Muscle layer of duodenum (tissue), 2 donors: ENCODE results near the gene PTPRN2.

Source experiments
- H3K27ac ChIP-seq: one replicate; pipeline ENCODE4 v1.7.0; 2013; ENCODE audit warnings: mild to moderate bottlenecking, low read length
- H3K27me3 ChIP-seq: one replicate; pipeline ENCODE4 v1.7.0; 2013; ENCODE audit warnings: low read depth, mild to moderate bottlenecking, control low read depth, low read length
- H3K36me3 ChIP-seq, 2 donors: one replicate each; pipeline ENCODE4 v1.7.0; 2013; ENCODE audit warnings: low read length in 2 of 2, control low read depth in 1 of 2, mild to moderate bottlenecking in 1 of 2; ENCODE audit not compliant: insufficient read depth in 2 of 2, control insufficient read depth in 1 of 2
- H3K4me1 ChIP-seq, 2 donors: one replicate each; pipeline ENCODE4 v1.7.0; 2013; ENCODE audit warnings: low read length in 2 of 2, mild to moderate bottlenecking in 2 of 2, control low read depth in 1 of 2, moderate library complexity in 1 of 2; ENCODE audit not compliant: insufficient read depth in 2 of 2, control insufficient read depth in 1 of 2
- H3K4me3 ChIP-seq, 2 donors: one replicate each; pipeline ENCODE4 v1.7.0; 2013; ENCODE audit warnings: low read length in 2 of 2, low read depth in 1 of 2, mild to moderate bottlenecking in 1 of 2
- H3K9me3 ChIP-seq, 2 donors: one replicate each; pipeline ENCODE4 v1.7.0; 2013; ENCODE audit warnings: low read length in 2 of 2, control low read depth in 1 of 2, mild to moderate bottlenecking in 1 of 2; ENCODE audit not compliant: control insufficient read depth in 1 of 2
- donor health status: healthy.

Gene PTPRN2

GRCh38 chr7:158501393-158502067, 86.1 kb downstream of the PTPRN2 start:
- Histone ChIP-seq H3K4me3 (no peak overlapping the region), H3K9me3 (peaks cover 0 to 13% of the 10 kb centered on the region in 2 donors), H3K4me1 (no peaks in the 10 kb centered on the region), H3K36me3 (no peaks in the 10 kb centered on the region), H3K27ac (no peak overlapping the region), H3K27me3 (no peaks in the 10 kb centered on the region)

DNA sequence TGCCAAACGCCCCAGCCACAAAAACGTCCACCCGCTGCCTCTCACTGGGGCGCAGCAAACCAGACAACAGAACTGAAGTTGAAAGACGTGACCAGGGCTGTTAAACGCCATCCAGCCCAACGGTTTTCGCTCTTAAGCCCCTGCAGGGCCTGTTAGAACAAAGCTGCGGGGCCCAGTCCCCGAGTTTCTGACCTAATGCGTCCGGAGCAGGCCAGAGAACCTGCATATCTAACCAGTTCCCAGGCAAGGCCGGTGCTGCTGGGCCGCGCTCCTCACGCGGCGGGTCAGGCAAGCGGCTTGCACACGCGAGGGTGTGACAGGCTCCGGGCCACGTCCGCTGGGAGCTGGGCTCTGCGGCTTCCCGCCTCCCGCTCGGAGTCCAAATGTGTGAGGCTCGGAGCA, 87.0 kb downstream of the PTPRN2 start:
- no peak overlapping the region for H3K4me3 ChIP-seq
- H3K27me3 ChIP-seq: no peaks in the 10 kb centered on the region
- no peaks in the 10 kb centered on the region for H3K36me3 ChIP-seq
- H3K4me1 ChIP-seq: no peaks in the 10 kb centered on the region
- H3K9me3 ChIP-seq: peaks cover 0 to 7% of the 10 kb centered on the region in 2 donors
- H3K27ac ChIP-seq: no peak overlapping the region

DNA sequence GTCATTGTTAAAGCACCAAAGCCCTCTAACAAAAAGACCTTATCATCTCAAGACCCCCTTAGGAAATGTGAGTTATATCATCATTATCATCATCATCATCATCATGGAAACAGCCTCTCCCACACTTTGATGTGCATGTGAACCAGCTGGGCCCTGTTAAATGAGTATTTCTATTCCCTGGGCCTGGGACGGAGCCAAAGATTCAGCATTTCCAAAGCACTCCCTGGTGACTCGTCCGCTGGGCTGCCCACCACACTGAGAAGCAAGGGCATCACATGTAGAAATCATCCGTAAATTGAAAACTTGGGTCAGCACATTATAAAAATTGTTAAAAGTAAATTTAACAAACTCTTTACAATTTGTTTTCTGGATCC, 88.6 kb downstream of the PTPRN2 start:
- Histone ChIP-seq H3K36me3 (no peaks in the 10 kb centered on the region), H3K4me1 (no peaks in the 10 kb centered on the region), H3K9me3 (no peaks in the 10 kb centered on the region), H3K27me3 (no peaks in the 10 kb centered on the region), H3K27ac (no peak overlapping the region), H3K4me3 (no peak overlapping the region)

GRCh38 chr7:158498443-158499081, 89.1 kb downstream of the PTPRN2 start:
- H3K4me3 ChIP-seq: no peak overlapping the region
- no peaks in the 10 kb centered on the region for H3K9me3 ChIP-seq
- H3K27ac ChIP-seq: no peak overlapping the region
- no peaks in the 10 kb centered on the region for H3K36me3 ChIP-seq
- no peaks in the 10 kb centered on the region for H3K27me3 ChIP-seq
- no peaks in the 10 kb centered on the region for H3K4me1 ChIP-seq

DNA sequence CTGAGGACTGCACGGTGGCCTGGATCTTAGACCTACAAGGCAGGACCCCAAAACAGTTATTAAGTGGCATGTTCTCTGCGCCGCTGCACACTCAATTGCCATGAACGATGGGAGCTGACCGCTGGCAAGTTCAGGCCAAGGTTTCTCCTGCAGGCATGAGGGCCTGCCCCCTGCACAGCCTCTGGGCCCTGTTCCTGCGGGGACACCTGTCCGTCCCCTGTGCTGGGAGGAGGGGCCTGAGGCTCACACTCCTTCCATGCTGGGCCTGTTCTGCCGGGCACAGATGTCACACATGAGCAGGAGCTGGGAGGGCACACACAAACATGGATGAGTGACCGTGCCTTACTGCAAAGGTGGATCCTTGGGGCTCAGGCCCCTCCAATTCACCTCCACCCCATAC, 90.0 kb downstream of the PTPRN2 start:
- Histone ChIP-seq H3K4me3 (no peak overlapping the region), H3K27me3 (no peaks in the 10 kb centered on the region), H3K36me3 (no peaks in the 10 kb centered on the region), H3K9me3 (no peaks in the 10 kb centered on the region), H3K27ac (no peak overlapping the region), H3K4me1 (no peaks in the 10 kb centered on the region)

GRCh38 chr7:158495786-158496185, 91.8 kb downstream of the PTPRN2 start:
- H3K36me3 ChIP-seq: no peaks in the 10 kb centered on the region
- no peak overlapping the region for H3K4me3 ChIP-seq
- H3K27me3 ChIP-seq: no peaks in the 10 kb centered on the region

GRCh38 chr7:158495216-158495615, 92.4 kb downstream of the PTPRN2 start:
- no peaks in the 10 kb centered on the region for H3K27me3 ChIP-seq
- H3K9me3 ChIP-seq: no peaks in the 10 kb centered on the region
- no peak overlapping the region for H3K4me3 ChIP-seq
- H3K27ac ChIP-seq: no peak overlapping the region
- no peaks in the 10 kb centered on the region for H3K4me1 ChIP-seq
- no peaks in the 10 kb centered on the region for H3K36me3 ChIP-seq

More at GRCh38 chr7:158495786-158496185, 91.8 kb downstream of the PTPRN2 start:
- no peaks in the 10 kb centered on the region for H3K9me3 ChIP-seq
- H3K4me1 ChIP-seq: no peaks in the 10 kb centered on the region
- H3K27ac ChIP-seq: no peak overlapping the region

- Histone ChIP-seq H3K4me1 (no peaks in the 10 kb centered on the region), H3K4me3 (no peak overlapping the region), H3K36me3 (no peaks in the 10 kb centered on the region), H3K9me3 (no peaks in the 10 kb centered on the region), H3K27ac (no peak overlapping the region), H3K27me3 (no peaks in the 10 kb centered on the region)
Observed at GRCh38 chr7:158494643-158495042, 93.0 kb downstream of the PTPRN2 start.

DNA sequence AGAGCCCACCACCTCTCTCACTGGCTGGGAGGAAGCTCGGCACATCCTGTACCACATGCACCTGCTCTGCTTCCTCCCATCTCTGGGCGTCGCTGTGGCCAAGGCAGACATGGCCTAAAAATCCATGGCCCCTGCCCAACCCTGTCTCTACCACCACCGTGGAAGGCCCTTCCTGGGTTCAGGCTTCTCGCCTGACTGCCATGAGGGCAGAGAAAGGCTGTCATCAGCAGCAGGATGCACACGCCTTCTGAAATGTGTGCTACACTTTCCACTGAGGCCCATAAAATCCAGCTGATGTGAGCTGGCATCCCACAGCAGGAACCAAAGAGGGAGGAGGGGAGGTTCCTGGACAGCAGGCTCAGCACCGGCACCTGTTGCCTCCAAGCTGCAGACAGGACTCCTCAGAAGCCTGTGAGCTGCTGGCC, 93.4 kb downstream of the PTPRN2 start:
- H3K27ac ChIP-seq: no peak overlapping the region
- no peaks in the 10 kb centered on the region for H3K27me3 ChIP-seq
- no peak overlapping the region for H3K4me3 ChIP-seq
- no peaks in the 10 kb centered on the region for H3K4me1 ChIP-seq
- no peaks in the 10 kb centered on the region for H3K36me3 ChIP-seq
- no peaks in the 10 kb centered on the region for H3K9me3 ChIP-seq

GRCh38 chr7:158492367-158492764, 95.3 kb downstream of the PTPRN2 start:
- H3K36me3 ChIP-seq: no peaks in the 10 kb centered on the region
- no peak overlapping the region for H3K27ac ChIP-seq
- no peaks in the 10 kb centered on the region for H3K9me3 ChIP-seq
- no peaks in the 10 kb centered on the region for H3K27me3 ChIP-seq
- H3K4me1 ChIP-seq: no peaks in the 10 kb centered on the region
- no peak overlapping the region for H3K4me3 ChIP-seq

DNA sequence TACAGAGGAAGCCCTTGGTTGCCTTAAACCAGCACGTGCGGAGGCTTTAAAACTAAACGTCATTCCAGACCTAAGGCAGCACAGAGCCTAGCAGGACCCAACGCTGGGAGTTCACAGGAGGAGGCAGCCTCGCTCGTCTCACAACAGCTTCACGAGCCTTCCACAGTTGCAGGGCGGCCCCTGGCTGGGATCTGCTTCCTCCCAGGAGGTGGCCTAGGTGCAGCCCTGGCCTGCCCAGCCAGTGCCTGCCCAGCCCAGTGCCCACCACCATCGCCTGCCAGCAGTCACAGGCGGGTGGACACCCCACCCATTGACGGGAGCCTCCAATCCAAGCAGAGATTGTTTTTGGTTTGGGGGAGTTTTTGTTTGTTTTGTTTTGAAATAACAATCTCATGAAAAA, 96.5 kb downstream of the PTPRN2 start:
- Histone ChIP-seq H3K27me3 (no peaks in the 10 kb centered on the region), H3K36me3 (no peaks in the 10 kb centered on the region), H3K4me1 (no peaks in the 10 kb centered on the region), H3K9me3 (no peaks in the 10 kb centered on the region), H3K27ac (no peak overlapping the region), H3K4me3 (no peak overlapping the region)
